Measurements from ENCODE around the gene CTTNBP2.

The CTTNBP2 gene

DNA sequence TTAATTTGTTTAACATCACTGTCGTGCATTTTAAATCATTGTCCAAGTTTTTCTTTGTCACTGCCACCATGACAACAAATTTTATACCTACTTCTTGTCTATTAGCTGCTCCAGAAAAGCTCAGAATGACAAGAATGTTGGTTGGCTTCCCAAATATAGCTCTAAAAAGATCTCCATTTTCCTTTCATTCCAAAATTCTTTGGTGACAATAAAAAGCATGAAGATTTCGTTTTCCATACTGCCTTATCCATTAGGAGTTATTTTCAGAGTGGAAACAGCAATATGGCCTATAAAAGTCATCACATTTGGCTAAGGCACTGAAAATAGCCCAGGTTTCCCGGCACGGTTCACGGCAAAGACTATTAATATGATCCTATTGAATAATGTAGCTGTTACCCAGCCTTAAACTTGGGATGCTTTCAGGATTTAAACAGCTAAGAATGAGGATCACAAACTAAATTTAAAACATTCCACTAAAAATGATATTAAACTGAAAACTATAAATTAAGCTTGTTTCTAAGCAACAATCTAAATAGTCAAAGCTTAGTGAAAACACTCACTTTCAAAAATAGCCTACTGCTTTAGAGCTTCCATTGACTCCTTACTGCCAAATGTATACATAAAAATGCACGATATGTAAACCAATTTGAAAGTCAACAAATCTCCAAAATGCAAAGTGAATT lies 2.7 kb downstream of the CTTNBP2 start:
- H3K4me2 ChIP-seq (ENCODE audit: low read length) = no peak overlapping the region
- no peaks in the 10 kb centered on the region for H3K79me2 ChIP-seq (ENCODE audit: low read length)
- H3K36me3 ChIP-seq (replicated peaks; ENCODE audit: low read depth, low read length) = no peaks in the 10 kb centered on the region
- peaks cover 11% of the 10 kb centered on the region for H3K4me1 ChIP-seq (ENCODE audit: low read length)
- no peak overlapping the region for H3K27ac ChIP-seq (ENCODE audit: low read length)
- TF ChIP-seq, protein P1, sequence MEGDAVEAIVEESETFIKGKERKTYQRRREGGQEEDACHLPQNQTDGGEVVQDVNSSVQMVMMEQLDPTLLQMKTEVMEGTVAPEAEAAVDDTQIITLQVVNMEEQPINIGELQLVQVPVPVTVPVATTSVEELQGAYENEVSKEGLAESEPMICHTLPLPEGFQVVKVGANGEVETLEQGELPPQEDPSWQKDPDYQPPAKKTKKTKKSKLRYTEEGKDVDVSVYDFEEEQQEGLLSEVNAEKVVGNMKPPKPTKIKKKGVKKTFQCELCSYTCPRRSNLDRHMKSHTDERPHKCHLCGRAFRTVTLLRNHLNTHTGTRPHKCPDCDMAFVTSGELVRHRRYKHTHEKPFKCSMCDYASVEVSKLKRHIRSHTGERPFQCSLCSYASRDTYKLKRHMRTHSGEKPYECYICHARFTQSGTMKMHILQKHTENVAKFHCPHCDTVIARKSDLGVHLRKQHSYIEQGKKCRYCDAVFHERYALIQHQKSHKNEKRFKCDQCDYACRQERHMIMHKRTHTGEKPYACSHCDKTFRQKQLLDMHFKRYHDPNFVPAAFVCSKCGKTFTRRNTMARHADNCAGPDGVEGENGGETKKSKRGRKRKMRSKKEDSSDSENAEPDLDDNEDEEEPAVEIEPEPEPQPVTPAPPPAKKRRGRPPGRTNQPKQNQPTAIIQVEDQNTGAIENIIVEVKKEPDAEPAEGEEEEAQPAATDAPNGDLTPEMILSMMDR (IDR thresholded peaks at IDR 0.05; ENCODE audit: low read depth, low read length) = no peak
- TF ChIP-seq EZH2phosphoT487 (IDR thresholded peaks at IDR 0.05; ENCODE audit: low read depth) = no peak
- no peak overlapping the region for H2AFZ ChIP-seq (ENCODE audit: low read depth, low read length)
- H3K9ac ChIP-seq (ENCODE audit: low read length) = no peak overlapping the region
- H4K20me1 ChIP-seq (ENCODE audit: insufficient read depth, low read length) = no peaks in the 10 kb centered on the region
- H3K9me3 ChIP-seq (ENCODE audit: insufficient read depth, low read length) = no peaks in the 10 kb centered on the region
- no peak overlapping the region for H3K4me3 ChIP-seq (ENCODE audit: low read length)
- H3K27me3 ChIP-seq (ENCODE audit: low read depth, low read length) = no peaks in the 10 kb centered on the region

DNA sequence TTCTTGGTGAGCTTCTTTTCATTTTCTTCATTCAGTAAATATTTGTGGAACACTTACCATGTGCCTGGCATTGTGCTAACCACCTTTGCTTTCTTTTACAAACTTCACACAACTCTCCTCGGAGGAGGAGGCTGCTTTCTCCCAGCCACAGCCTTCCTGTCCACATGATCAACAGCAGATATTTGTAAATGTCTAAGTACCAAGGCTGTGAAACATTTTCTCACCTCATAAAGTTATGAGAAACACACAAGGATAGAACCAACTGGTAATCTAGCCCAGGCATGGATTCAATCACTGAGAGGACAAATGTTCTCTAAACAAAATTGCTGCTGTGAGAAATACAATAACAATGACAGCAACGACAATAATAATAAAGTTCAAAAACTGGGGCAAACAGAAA lies 3.9 kb downstream of the CTTNBP2 start:
- peaks cover 6% of the 10 kb centered on the region; the same call in 1 of the 2 replicates for H3K4me1 ChIP-seq (ENCODE audit: low read length)
- no peaks in the 10 kb centered on the region for H3K36me3 ChIP-seq (replicated peaks; ENCODE audit: low read depth, low read length)
- H3K9me3 ChIP-seq (ENCODE audit: insufficient read depth, low read length) = no peaks in the 10 kb centered on the region
- H3K79me2 ChIP-seq (ENCODE audit: low read length) = no peaks in the 10 kb centered on the region
- no peak overlapping the region for H2AFZ ChIP-seq (ENCODE audit: low read depth, low read length)
- no peak overlapping the region for H3K27ac ChIP-seq (ENCODE audit: low read length)
- no peak overlapping the region for H3K9ac ChIP-seq (ENCODE audit: low read length)
- H3K4me3 ChIP-seq (ENCODE audit: low read length) = no peak overlapping the region
- no peaks in the 10 kb centered on the region for H4K20me1 ChIP-seq (ENCODE audit: insufficient read depth, low read length)
- H3K4me2 ChIP-seq (ENCODE audit: low read length) = no peak overlapping the region
- TF ChIP-seq EZH2phosphoT487 (IDR thresholded peaks at IDR 0.05; ENCODE audit: low read depth) = no peak
- TF ChIP-seq, protein P1 (IDR thresholded peaks at IDR 0.05; ENCODE audit: low read depth, low read length) = no peak
- no peaks in the 10 kb centered on the region for H3K27me3 ChIP-seq (ENCODE audit: low read depth, low read length)

DNA sequence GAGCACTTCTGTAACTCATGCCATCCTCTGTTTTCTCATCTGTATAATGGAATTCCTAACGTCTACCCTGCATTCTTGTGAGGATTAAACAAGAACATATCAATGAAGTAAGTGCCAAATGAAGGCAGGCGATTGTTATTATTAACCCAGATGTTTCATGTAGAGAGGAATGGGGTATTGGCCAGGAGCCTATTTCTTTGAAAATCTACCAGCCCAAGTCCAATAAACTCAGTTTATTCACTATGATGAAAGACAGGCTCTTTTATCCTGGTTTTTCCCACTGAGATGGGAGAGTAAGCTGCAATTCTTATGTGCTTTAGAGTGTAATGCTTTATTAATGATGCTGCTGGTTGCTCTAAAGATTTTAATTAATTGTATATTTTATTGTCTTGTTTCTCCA lies 9.6 kb downstream of the CTTNBP2 start:
- Histone ChIP-seq H3K4me2 (ENCODE audit: low read length) (no peak overlapping the region), H3K27ac (ENCODE audit: low read length) (no peak overlapping the region), H3K27me3 (ENCODE audit: low read depth, low read length) (no peaks in the 10 kb centered on the region), H3K79me2 (ENCODE audit: low read length) (no peaks in the 10 kb centered on the region), H2AFZ (ENCODE audit: low read depth, low read length) (no peak overlapping the region), H3K9me3 (ENCODE audit: insufficient read depth, low read length) (no peaks in the 10 kb centered on the region), H3K9ac (ENCODE audit: low read length) (no peak overlapping the region), H3K4me1 (ENCODE audit: low read length) (no peaks in the 10 kb centered on the region), H3K36me3 (replicated peaks; ENCODE audit: low read depth, low read length) (no peaks in the 10 kb centered on the region), H4K20me1 (ENCODE audit: insufficient read depth, low read length) (no peaks in the 10 kb centered on the region), H3K4me3 (ENCODE audit: low read length) (no peak overlapping the region)
- TF ChIP-seq, protein P1 (IDR thresholded peaks at IDR 0.05; ENCODE audit: low read depth, low read length) = no peak

DNA sequence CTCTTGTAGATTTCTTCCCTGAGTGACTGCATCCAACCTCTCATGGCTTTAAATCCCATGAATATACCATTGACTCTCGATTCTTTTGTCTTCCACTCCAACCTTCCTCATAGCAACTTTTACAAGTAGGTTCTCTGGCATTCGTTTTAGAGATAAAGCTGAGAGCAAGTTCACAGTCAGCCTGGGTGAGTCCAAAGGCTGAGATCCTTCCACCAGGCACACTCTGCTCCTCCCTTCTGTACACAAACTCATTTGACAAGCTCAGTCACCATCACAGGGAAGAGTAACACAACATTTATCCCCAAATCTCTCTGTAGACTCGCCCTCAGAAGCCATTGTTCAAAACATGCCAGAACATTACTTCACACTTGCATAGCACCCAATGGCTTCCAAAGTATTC lies 10.9 kb downstream of the CTTNBP2 start:
- Histone ChIP-seq H3K36me3 (replicated peaks; ENCODE audit: low read depth, low read length) (no peaks in the 10 kb centered on the region), H3K79me2 (ENCODE audit: low read length) (no peaks in the 10 kb centered on the region), H3K9me3 (ENCODE audit: insufficient read depth, low read length) (no peaks in the 10 kb centered on the region), H3K4me1 (ENCODE audit: low read length) (no peaks in the 10 kb centered on the region), H2AFZ (ENCODE audit: low read depth, low read length) (no peak overlapping the region), H3K4me2 (ENCODE audit: low read length) (no peak overlapping the region), H4K20me1 (ENCODE audit: insufficient read depth, low read length) (no peaks in the 10 kb centered on the region), H3K9ac (ENCODE audit: low read length) (no peak overlapping the region), H3K27ac (ENCODE audit: low read length) (no peak overlapping the region), H3K27me3 (ENCODE audit: low read depth, low read length) (no peaks in the 10 kb centered on the region), H3K4me3 (ENCODE audit: low read length) (no peak overlapping the region)
- TF ChIP-seq, protein P1 (IDR thresholded peaks at IDR 0.05; ENCODE audit: low read depth, low read length) = no peak
- TF ChIP-seq EZH2phosphoT487 (IDR thresholded peaks at IDR 0.05; ENCODE audit: low read depth) = no peak
